GM10248 (cell line): ENCODE measurements around the gene SLC9C2.
"Not testable (repeated sequence)": the region's sequence is repeated elsewhere in the genome, so short reads cannot be mapped to it uniquely, and the experiment has no call there.

Source experiments
- CTCF ChIA-PET: fragments of 300-600 bp; sonication (Branson Sonifier 250); formaldehyde crosslinking; extraction: SDS; loops from one replicate; lab custom pipeline; 2021; ENCODE audit warnings: antibody characterized with exemption; lab: Yijun Ruan, JAX
- POLR2A ChIA-PET: fragments of 350-650 bp; sonication (Branson Sonifier 250); formaldehyde crosslinking; extraction: SDS; loops from one replicate; lab custom pipeline; 2020; ENCODE audit warnings: antibody characterized with exemption; lab: Yijun Ruan, JAX
- DNase-seq: peaks from one replicate; pipeline ENCODE4 v3.0.0; 2012; ENCODE audit errors: extremely low spot score
- CTCF ChIP-seq: IDR thresholded peaks from 2 replicates; pipeline ENCODE4 v1.5.1; 2012; ENCODE audit warnings: mild to moderate bottlenecking, low read depth; ENCODE audit errors: extremely low read depth, missing control alignments, control extremely low read depth

SLC9C2 gene

DNA sequence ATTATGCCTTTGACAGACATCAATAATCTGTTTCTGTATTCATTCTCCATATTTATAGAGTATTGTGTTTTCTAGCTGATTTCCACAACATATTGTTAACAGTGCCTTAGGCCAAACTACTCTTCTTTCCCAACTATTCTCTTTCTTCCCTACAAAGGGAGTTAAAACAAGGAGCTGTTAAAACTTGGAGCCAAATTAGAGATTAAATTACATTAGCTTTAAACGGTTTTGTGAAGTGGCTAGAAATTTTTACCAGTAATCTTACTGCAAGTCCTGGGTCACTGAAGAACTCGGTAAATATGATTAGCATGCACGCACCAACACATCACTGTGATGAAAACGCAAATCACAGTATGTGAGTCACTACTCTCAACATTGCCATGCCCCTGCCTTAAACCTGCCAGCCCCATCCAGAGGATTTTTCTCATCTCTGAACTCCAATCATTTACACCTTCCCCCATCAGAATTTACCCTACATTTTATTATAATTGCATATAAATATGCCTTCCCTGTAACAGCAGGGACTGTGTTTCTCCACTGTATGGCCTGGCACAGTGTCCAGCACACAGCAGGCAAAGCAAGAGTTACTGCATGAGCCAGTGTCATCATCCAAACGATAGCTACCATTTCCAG is 127.2 kb downstream of the SLC9C2 start:
- ChIA-PET CTCF (interaction anchor here (0.8 to 5.1 kb wide), 5 partner anchors 9 to 274 kb away, joined by 3 to 35 read pairs (median 3); no protein-coding TSS in a partner anchor), POLR2A (no interaction called here)
- no peak for DNase-seq
- TF ChIP-seq CTCF = no peak

GRCh38 chr1:173474780-173475421 is 128.0 kb downstream of the SLC9C2 start:
- CTCF ChIA-PET = interaction anchor here (0.9 to 5.1 kb wide), 3 partner anchors 8 to 44 kb away, joined by 3 to 35 read pairs (median 3); no protein-coding TSS in a partner anchor
- DNase-seq, POLR2A ChIA-PET: not testable (repeated sequence)

DNA sequence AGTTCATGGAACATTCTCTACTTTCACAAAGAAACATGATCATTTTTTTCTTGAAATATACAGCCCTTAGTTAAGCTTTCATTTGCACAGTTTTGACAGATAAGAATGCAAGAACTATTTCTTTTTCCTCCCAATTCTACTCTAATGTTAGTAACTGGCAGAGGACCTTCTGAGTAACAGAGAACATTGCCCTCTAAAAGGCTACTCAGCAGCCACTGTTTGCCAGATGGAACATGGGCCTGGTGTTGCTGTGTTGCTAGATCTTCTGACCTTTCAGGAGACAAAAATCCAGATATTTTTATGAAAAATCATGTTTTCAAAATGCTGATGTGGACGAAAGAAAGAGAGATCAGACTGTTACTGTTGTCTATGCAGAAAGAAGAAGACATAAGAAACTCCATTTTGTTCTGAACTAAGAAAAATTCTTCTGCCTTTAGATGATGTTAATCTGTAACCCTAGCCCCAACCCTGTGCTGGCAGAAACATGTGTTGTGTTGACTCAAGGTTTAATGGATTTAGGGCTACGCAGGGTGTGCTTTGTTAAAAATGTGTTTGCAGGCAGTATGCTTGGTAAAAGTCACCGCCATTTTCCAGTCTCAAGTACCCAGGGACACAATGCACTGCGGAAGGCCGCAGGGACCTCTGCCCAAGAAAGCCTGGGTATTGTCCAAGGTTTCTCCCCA is 128.6 kb downstream of the SLC9C2 start:
- DNase-seq = no peak
- POLR2A ChIA-PET = no interaction called here
- no peak for TF ChIP-seq CTCF
- CTCF ChIA-PET = interaction anchor here (1.0 to 2.8 kb wide), 3 partner anchors 11 to 45 kb away, joined by 3 to 11 read pairs (median 8); no protein-coding TSS in a partner anchor

- CTCF ChIA-PET = interaction anchor here (1.0 to 2.8 kb wide), 5 partner anchors 10 to 44 kb away, joined by 3 to 11 read pairs (median 4); no protein-coding TSS in a partner anchor
- no peak for TF ChIP-seq CTCF
- no peak for DNase-seq
- POLR2A ChIA-PET = no interaction called here
Measured at GRCh38 chr1:173473599-173474011, 129.3 kb downstream of the SLC9C2 start.

GRCh38 chr1:173470608-173471007 is 132.3 kb downstream of the SLC9C2 start:
- ChIA-PET CTCF (no interaction called here), POLR2A (no interaction called here)

DNA sequence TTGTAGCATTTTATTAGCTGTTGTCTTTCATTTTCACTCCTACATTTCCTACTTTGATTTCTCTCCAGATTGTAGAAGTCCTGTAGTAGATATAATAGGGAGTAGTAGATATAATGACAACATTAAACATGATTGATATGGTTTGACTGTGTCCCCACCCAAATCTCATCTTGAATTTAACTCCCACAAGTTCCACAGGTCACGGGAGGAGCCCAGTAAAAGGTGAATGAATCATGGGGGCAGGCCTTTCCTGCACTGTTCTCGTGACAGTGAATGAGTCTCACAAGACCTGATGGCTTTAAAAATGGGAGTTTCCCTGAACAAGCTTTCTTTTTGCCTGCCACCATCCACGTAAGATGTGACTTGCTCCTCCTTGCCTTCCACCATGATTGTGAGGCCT is 133.2 kb downstream of the SLC9C2 start:
- no peak for DNase-seq
- TF ChIP-seq CTCF = no peak
- ChIA-PET POLR2A (no interaction called here), CTCF (no interaction called here)

More at GRCh38 chr1:173470608-173471007, 132.3 kb downstream of the SLC9C2 start:
- TF ChIP-seq CTCF = no peak
- DNase-seq = no peak
